NCI-H146 treated with DMSO at 0.1 percent for 48 hours (cell line): ENCODE results near the gene CETN1.

Experiments
- DNase-seq: peaks from one replicate; lab custom pipeline; 2025; ENCODE audit not compliant: unreplicated experiment; lab: John Stamatoyannopoulos, UW

The CETN1 gene

GRCh38 chr18:574865-575645, 5.1 kb upstream of the CETN1 start:
- no peak for DNase-seq

- no peak for DNase-seq
Measured at GRCh38 chr18:576924-577323, 3.3 kb upstream of the CETN1 start.

- DNase-seq, result no peak
Measured at GRCh38 chr18:577643-578375, 2.4 kb upstream of the CETN1 start.

GRCh38 chr18:579238-579637, 942 bp upstream of the CETN1 start:
- no peak for DNase-seq

GRCh38 chr18:581096-581495, 916 bp downstream of the CETN1 start:
- DNase-seq, result no peak

- no peak for DNase-seq
Measured at GRCh38 chr18:582465-582864, 2.3 kb downstream of the CETN1 start.

GRCh38 chr18:595068-595467, 14.9 kb downstream of the CETN1 start:
- no peak for DNase-seq

GRCh38 chr18:595571-595970, 15.4 kb downstream of the CETN1 start:
- no peak for DNase-seq

- DNase-seq, result peak; percentile 85
Measured at GRCh38 chr18:596288-596881, 16.2 kb downstream of the CETN1 start.

- DNase-seq, result no peak
Measured at GRCh38 chr18:598124-598589, 18.0 kb downstream of the CETN1 start.

- DNase-seq, result no peak
Measured at GRCh38 chr18:600107-600506, 19.9 kb downstream of the CETN1 start.

- no peak for DNase-seq
Measured at GRCh38 chr18:604771-605170, 24.6 kb downstream of the CETN1 start.

- DNase-seq, result no peak
Measured at GRCh38 chr18:607930-608329, 27.8 kb downstream of the CETN1 start.

GRCh38 chr18:610214-610928, 30.2 kb downstream of the CETN1 start:
- no peak for DNase-seq

GRCh38 chr18:612156-612555, 32.0 kb downstream of the CETN1 start:
- DNase-seq, result no peak

GRCh38 chr18:614193-614592, 34.0 kb downstream of the CETN1 start:
- DNase-seq, result no peak

- DNase-seq, result no peak
Measured at GRCh38 chr18:615092-615521, 34.9 kb downstream of the CETN1 start.

- no peak for DNase-seq
Measured at GRCh38 chr18:615773-616172, 35.6 kb downstream of the CETN1 start.

- peak; percentile 55 for DNase-seq
Measured at GRCh38 chr18:616380-616995, 36.3 kb downstream of the CETN1 start.

- no peak for DNase-seq
Measured at GRCh38 chr18:617970-618504, 37.9 kb downstream of the CETN1 start.

- DNase-seq, result no peak
Measured at GRCh38 chr18:618618-619017, 38.4 kb downstream of the CETN1 start.
